Astrocyte of the spinal cord (primary cell): ENCODE measurements around the gene CCDC154.

Experiments used
- DNase-seq: peaks from one replicate; pipeline ENCODE4 v3.0.0; 2011; ENCODE audit warnings: low read depth, low spot score
- H3K4me3 ChIP-seq: 2 replicates; pipeline ENCODE4 v1.5.1; 2011; ENCODE audit warnings: low read depth, mild to moderate bottlenecking, low read length, moderate library complexity
- CTCF ChIP-seq: IDR thresholded peaks from 2 replicates; pipeline ENCODE4 v1.5.1; 2012; ENCODE audit warnings: low read depth, mild to moderate bottlenecking, low read length, inconsistent platforms
- in situ Hi-C: cut with HindIII; loops from 2 replicates; pipeline ENCODE4 v1.10.0; 2017; ENCODE audit warnings: low sequenced_read_pairs

Gene CCDC154

GRCh38 chr16:1432388-1433262, 11.7 kb downstream of the CCDC154 start:
- in situ Hi-C loops = no loop called here
- no peak overlapping the region for H3K4me3 ChIP-seq
- TF ChIP-seq CTCF = no peak
- DNase-seq = no peak

- no peak for DNase-seq
- no peak for TF ChIP-seq CTCF
- in situ Hi-C loops = no loop called here
- H3K4me3 ChIP-seq = no peak overlapping the region
Measured at GRCh38 chr16:1431497-1432270, 12.7 kb downstream of the CCDC154 start.

GRCh38 chr16:1430759-1431496, 13.4 kb downstream of the CCDC154 start, which contains the start of gene PERCC1:
Gene PERCC1, plus strand, starts transcription at chr16:1431078. Its CDS starts 1,516 bp downstream, at chr16:1432594.
- H3K4me3 ChIP-seq = no peak within 1 kb of the TSS
- TF ChIP-seq CTCF = no peak
- in situ Hi-C loops = no loop called here
- DNase-seq = no peak

GRCh38 chr16:1430214-1430758, 14.1 kb downstream of the CCDC154 start:
- in situ Hi-C loops = no loop called here
- no peak for TF ChIP-seq CTCF
- no peak for DNase-seq
- H3K4me3 ChIP-seq = no peak overlapping the region

GRCh38 chr16:1429631-1430030, 14.7 kb downstream of the CCDC154 start:
- TF ChIP-seq CTCF = no peak
- no peak for DNase-seq
- in situ Hi-C loops = no loop called here
- no peak overlapping the region for H3K4me3 ChIP-seq

GRCh38 chr16:1429012-1429411, 15.3 kb downstream of the CCDC154 start:
- no peak overlapping the region for H3K4me3 ChIP-seq
- no peak for TF ChIP-seq CTCF
- in situ Hi-C loops = no loop called here
- no peak for DNase-seq
